Astrocyte of the hippocampus (primary cell): Measurements from ENCODE around the gene SUFU.
"Not testable (repeated sequence)": the region's sequence is repeated elsewhere in the genome, so short reads cannot be mapped to it uniquely, and the experiment has no call there.

Source experiments
- DNase-seq: peaks from one replicate; pipeline ENCODE4 v3.0.0; 2011; ENCODE audit warnings: low read depth, low spot score

The SUFU gene

DNA sequence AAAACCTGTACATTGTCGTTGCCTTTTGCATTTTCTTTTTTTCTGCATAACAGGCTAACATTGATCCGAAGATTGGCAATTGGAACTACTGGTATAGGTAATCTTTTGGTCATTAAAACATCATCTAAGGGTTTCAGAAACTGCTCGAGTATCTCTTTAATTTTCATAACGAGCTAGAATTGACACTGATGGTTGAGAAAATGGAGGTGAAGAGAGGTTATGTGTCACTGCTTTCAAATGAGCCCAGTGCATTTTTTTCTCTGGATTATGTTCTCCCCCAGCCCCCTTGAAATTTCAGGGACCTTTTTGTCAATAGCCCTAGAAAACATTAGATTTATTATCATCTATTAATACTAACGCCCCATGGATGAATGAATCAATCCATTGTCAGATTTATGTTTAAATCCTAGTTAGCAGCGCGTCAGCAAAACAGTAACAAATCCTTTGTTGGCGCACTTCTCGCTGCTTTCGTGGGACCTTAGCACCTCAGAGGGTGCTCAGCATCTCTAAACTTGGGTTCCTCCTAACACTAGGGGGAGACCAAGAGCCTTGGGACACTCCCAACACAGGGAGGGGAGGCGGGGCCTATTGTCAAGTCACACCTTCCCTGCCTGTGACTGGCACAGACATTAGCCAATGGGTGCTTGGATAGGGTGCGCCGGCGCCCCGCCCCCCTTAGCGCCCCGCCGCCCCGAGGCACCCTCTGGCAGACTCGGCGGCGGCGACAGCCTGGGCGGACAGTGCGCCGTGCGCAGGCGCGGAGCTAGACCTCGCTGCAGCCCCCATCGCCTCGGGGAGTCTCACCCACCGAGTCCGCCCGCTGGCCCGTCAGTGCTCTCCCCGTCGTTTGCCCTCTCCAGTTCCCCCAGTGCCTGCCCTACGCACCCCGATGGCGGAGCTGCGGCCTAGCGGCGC lies at the start of gene SUFU:
SUFU (plus strand) TSS at position 709 of the 915 bp plus-strand sequence; CDS start at position 890, 181 bp downstream.
- peak; percentile 99 for DNase-seq

DNA sequence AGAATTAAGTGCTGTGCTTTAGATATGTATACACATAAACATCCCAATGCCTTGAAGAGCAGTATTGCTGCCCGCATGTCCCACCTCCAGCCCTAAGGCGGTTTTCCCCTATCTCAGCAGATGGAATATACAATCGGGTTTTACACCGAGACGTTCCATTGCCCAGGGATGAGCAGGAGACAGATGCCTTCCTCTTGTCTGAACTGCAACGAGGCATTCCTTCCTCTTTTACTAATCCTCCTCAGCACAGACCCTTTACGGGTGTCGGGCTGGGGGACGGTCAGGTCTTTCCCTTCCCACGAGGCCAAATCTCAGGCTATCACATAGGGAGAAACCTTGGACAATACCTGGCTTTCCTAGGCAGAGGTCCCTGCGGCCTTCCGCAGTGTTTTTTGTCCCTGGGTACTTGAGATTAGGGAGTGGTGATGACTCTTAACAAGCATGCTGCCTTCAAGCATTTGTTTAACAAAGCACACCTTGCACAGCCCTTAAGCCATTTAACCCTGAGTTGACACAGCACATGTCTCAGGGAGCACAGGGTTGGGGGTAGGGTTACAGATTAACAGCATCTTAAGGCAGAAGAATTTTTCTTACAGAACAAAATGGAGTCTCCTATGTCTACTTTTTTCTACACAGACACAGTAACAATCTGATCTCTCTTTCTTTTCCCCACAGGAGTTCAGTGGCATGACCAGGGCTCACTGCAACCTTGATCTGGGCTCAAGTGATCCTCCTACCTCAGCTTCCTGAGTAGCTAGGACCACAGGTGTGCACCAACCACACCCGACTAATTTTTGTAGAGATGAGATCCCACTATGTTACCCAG lies 48.9 kb upstream of the SUFU start:
- DNase-seq, result not testable (repeated sequence)

DNA sequence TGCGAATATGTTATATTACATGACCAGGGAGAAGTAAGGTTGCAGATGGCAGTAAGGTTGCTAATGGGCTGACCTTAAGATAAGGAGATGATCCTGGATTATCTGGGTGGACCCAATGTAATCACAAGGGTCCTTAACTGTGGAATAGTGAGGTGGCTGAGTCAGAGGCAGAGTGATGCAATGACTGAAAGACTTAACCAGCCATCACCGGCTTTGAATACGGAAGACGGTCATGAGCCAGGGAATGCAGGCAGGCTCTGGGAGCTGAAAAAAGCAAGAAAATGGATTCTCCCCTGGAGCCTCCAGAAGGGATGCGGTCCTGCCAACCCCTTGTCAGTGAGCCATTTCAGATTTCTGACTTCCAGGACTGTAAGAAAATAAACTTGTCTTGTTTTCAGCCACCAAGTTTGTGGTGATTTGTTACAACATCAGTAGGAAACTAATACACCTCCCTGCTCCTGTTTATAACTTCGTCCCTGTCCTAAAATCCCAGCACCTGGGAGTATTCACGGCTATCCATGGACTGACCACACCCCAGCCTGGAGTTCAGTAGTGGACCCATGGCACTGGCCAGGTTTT lies 47.8 kb upstream of the SUFU start:
- peak; percentile 78 for DNase-seq

DNA sequence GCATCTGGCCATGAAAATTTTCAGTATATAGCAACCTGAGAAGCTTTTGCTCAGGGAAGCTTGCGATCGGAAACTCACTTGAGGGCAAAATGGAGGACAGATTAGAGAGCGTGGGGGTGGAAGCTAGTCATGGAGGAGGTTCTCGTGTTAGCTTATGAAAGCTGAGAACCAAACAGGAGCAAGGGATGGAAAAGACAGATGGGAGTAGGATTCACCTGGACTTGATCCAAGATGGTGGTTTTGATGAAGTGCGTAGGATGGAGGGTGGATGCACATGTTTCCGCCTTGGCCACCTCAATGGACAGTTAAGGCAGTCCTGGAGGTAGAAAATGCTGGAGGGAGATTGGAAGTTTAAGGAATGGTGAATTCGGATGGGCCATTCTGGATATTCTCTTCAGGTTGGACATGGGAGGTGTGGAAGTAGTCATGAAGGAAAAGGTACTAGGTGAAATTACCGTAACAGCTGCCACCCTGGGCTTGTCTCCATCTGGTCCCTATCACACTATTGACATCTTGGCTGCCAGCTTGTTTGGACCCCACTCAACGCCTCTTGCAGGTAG lies 46.1 kb upstream of the SUFU start:
- no peak for DNase-seq

DNA sequence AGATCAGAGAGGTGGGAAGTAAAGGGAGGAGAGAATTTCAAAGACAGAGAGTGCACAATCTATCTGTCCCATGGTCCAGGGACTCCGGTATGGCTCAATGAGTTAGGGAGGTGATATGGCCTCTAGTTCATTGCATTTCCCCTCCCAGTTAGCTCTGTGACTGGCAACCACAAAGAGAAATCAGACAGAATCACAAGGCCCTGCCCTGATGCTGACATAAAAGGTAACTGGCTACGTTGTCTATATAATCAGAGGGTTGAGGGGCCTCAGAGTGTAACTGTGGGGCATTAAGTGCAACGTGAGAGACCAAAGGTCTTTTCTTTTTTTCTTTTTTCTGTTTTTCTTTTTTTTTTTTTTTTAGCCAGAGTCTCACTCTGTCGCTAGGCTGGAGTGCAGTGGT lies 45.1 kb upstream of the SUFU start:
- no peak for DNase-seq

DNA sequence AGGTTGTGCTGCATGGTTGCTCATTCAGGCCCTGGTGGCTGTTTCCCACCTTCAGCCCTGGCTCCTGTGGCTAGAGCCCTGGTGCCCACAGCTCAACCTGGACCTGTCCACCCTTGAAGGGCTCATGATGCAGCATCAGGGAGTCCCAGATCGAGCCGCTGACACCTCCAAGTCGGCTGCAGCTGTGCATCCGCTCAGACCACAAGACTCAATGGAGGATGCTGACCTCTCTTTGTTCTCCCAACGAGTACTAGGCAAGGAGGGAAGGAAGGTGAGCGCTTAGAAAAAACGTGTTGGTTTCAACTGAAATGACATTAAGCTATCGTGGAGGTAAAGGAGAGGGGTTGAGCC lies 43.0 kb upstream of the SUFU start:
- DNase-seq, result no peak

DNA sequence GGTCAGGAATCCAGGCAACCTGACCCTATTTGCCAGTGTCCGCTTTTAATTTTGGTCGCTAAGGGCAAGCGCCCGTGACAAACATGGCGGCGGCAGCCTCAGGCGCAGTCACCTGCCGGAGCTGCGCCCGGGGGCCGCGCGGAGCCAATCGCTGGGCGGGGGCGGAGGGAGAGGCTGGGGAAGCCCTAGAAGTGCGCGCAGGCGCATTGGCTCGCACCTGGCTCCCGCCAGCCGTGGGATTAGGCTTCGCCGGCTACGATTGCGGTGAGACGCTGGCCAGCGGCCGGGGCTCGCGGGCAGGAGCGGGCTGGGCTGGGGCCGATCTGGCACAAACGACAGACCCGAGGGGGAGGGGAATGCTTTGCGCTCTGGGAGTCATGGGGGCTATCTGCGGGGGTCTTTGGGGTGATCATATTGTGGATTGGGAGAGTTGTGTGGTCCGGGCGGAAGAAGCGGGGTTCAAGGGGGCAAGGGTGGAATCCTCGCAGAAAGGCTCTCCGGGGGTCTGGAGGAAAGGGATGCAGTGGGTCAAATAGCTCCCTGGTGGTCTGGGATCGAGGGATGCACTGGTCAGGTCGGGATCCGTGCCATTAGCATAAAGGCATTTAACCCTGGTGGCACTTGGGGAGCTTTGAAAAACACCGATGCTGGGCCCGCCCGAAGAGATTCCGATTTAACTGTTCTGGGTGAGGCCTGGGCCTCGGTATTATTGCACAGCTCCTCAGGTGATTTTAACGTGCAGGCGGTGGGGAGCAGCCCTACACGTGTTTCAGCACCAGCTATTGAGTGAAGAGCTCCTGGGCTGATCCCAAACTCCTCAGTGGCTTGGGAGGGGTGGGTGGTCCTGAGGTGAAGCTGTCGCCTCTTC lies 42.4 kb upstream of the SUFU start:
- peak; percentile 97 for DNase-seq

DNA sequence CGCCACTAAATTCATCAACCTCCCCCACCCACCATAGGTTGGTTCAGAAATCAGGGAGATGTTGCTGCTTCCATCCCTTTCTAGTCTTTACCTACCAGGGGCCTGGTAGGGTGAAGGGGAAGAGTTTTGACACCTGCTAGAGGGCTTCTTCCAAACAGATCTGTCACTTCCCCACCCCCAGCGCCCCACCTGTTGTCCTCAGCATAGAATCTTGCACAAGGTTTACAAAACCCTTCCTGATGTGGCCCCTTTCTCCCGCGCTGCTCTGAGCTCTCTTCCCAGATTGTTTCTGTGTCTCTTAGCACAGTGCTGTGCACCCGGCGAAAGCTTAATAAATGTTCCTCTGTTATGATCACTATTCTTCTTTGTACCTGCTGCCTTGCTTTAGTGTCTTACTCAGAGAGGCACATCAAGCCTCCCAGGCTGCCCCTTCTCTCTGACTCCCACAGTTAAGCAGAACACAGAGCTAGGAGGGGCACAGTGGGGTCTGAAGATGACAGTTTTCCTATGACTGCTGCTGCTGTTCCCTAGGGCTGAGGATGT lies 41.2 kb upstream of the SUFU start:
- no peak for DNase-seq

DNA sequence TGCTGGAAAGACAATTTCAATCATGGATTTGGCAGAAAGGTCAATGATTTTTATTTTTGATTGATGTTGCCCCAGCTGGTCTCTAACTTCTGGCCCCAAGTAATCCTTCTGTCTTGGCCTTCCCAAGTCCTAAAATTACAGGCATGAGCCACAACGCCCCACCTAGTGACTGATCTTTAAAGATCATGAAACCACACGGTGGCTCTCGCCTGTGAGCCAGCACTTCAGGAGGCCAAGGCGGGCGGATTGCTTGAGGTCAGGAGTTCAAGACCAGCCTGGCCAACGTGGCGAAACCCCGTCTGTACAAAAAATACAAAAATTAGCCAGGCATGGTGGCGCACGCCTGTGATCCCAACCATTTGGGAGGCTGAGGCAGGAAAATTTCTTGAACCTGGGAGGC lies 39.8 kb upstream of the SUFU start:
- no peak for DNase-seq

DNA sequence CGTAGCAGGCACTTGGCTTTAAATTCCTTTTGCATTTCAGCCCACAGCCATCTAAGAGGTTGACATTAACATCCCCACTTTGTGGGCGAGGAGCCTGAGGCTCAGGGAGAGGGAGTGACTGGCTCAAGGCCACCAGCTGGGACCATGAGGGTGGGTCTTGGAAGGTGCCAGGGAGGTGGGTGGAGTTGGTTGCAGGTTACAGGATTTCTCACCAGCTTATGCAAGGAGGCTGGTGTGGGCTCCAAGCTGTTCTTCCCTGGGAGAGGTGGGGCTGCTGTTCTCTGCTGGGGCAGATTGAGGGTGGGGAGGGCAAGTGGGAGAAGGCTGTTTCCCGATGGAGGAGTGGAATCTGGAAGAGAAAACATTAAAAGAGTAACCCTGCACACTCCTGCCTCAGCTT lies 38.3 kb upstream of the SUFU start:
- no peak for DNase-seq

DNA sequence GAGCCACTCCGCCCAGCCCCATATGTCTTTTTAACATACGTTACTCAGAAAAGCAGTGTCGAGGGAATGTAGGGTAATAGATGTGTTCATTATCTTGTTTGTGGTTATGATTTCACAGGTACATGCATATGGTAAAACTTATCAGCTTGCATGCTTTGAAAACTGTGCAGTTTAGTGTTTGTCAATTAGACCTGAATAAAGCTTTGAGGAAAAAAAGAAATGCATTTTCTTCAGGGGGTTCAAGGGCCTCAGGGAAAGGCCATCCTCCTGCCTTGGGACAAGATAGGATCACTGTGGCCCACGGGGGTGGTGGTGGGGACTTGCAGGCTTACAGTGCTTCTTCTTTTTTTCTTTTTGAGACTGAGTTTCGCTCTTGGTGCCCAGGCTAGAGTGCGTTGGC lies 36.5 kb upstream of the SUFU start:
- no peak for DNase-seq

DNA sequence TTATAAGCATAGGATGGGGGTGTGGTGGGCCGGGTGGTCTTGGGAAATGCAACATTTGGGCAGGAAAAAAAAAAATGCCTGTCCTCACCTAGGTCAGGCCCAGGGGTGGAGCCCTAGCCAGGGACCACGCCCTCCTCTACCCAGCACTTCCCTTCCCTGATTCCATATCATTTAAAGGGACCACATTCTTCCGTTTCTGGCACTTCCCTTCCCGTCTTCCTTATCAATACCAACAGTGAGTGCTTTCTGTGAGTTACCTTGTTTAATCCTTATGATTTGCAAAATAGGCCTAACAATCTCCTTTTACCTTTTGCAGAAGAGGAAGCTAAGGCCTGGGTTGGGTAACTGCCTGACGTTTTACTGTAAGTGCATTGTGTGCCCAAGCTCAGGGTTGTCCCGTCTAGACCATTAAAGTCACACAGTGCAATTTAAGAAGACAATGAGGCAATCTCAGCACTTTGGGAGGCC lies 35.8 kb upstream of the SUFU start:
- no peak for DNase-seq

DNA sequence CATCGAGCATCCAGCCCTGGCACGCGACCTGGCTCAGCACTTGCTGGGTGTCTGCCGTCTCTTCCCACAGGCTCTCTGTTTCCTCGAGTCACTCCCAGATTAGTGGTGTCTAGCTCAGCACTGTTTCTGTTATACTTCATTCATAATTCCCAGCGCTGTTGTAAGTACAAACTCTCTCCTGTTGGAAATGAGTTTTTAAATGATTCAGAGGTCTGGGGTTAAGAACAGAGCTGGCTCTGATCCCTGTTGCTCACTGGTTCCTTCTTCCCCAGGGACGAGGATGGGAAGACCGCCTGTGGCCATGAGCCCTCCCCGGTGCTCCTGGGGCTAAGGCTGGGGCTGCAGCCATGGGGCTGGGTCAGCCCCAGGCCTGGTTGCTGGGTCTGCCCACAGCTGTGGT lies 35.1 kb upstream of the SUFU start:
- no peak for DNase-seq

DNA sequence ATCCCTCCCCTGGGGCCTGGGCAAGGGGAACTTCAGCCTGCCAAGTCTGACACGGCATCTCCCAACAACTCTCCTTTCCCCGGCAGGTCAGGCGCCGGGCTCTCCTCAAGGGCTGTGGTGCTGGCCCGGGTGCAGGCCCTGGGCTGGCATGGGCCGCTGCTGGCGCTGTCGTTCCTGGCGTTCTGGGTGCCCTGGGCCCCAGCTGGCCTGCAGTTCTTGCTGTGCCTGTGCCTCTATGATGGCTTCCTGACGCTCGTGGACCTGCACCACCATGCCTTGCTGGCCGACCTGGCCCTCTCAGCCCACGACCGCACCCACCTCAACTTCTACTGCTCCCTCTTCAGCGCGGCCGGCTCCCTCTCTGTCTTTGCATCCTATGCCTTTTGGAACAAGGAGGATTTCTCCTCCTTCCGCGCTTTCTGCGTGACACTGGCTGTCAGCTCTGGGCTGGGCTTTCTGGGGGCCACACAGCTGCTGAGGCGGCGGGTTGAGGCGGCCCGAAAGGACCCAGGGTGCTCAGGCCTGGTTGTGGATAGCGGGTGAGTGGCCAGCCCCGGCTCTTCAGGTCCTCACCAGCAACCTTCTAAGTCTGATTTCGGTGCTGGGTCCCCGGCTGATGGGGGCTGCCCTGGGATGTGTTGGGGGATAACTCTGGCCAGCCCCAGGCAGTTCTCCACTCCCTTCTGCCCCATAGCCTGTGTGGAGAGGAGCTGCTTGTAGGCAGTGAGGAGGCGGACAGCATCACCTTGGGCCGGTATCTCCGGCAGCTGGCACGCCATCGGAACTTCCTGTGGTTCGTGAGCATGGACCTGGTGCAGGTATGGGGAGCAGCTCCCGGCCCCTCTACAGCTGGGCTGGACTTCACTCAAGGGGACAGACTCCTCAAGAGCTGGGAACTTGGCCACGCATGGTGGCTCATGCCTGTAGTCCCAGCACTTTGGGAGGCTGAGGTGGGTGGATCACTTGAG lies 32.9 kb upstream of the SUFU start:
- no peak for DNase-seq

DNA sequence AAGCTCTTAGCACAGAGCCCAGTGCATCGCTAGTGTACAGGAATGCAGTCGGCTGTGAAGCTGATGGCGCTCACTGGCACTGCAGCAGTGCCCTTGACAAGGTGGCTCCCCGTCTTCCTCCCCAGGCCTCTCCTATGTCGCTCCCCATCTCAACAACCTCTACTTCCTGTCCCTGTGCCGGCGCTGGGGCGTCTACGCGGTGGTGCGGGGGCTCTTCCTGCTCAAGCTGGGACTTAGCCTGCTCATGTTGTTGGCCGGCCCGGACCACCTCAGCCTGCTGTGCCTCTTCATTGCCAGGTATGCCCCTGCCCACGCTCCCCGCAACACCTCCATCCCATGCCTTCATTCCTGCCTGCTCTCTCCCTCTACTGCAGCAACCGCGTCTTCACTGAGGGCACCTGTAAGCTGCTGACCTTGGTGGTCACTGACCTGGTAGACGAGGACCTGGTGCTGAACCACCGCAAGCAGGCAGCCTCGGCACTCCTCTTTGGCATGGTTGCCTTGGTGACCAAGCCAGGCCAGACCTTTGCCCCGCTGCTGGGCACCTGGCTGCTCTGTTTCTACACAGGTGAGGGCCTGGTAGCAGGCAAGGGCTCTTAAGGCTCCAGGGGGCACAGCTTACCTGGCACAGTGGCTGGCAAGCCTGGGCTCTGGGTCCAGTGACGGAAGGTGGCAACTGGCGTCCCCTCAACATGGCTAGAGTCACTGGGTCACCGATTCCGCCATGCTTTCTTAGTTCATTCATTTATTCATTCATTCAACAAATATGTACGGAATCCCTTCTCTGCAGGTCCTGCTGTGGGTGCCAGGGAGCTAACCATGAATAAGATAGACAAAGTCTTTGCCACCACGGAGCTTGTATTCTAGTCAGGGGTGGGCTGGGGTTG lies 30.1 kb upstream of the SUFU start:
- DNase-seq, result no peak

DNA sequence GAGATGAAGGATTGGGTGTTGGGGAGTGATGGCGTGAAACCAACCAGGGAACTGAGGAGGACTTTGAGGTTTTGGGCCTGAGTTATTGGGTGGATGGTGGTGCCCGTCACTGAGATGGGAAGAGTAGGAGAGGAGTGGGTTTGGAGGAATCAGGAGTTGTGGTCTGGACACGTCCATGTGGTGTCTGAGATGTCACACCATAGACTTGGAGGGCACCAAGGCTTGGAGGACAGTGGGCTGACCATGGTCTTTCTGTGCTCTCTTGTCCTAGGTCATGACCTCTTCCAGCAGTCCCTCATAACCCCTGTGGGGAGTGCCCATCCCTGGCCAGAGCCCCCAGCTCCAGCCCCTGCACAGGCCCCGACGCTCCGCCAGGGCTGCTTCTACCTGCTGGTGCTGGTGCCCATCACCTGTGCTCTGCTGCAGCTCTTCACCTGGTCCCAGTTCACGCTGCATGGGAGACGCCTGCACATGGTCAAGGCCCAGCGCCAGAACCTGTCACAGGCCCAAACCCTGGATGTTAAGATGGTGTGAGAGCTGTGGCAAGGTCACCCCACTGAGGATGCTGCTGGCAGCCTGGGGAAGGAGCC lies 28.2 kb upstream of the SUFU start:
- DNase-seq, result no peak

DNA sequence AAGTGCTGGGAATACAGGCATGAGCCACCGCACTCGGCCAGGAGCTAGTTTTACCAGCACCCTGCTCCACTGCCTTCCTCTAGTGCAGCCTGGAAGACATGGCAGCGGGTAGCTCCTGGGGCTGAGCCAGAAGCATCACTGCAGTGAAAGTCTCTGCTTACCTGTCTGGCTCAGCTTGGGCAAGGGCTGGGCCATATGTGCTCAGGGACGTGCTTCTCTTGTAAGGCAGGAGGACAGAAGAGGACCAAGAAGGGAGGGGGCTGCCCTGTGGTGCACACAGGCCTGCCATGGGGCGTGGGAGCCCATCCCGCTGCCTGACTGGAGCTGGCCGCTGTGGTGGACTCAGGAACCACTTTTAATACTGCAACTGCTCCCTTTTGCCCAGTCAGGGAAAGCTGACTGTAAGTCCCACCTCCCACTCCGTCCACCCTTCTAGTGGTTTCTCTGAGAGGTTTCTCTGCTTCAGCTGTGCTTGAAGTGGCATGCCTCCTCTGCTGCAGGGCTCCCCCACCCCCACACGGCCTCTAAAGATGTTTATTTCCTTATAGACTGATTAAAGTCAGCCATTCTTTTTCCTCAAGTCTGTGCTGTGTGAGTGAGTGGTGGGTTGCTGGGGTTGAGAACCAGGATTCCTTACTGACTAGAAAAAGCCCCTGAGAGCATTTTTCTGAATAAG lies 27.2 kb upstream of the SUFU start:
- DNase-seq, result peak; percentile 30

DNA sequence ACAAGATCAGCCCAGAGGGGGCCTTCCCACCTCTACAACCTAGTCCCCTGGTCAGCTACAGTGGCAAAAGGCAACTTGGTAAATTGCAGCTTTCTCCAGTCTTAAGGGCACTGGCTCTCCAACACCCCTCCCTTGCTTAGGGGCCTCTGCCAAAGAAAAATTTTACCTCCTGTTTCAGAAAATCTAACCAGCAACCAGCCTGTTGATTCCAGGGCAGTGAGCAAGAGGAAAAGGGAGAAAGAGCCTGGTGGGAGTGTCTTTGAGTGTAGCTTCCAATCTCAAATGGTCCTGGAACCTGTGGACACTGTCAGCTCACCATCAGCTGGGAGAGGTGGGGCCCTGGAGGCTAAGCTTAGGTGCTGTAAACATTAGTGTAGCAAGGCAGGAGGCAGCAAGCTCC lies 24.1 kb upstream of the SUFU start:
- DNase-seq, result no peak
